WTC11 (cell line): ENCODE data around the gene MYL6B. TPM values are rescaled to one million over a fixed set of nuclear protein-coding genes. Genes with fewer than 3 reads are reported as not detected.

Source experiments
- ATF1 ChIP-seq: sonication (generic); formaldehyde crosslinking; IDR thresholded peaks from 2 replicates; pipeline ENCODE4 v1.8.1; 2023; ENCODE audit warnings: mild to moderate bottlenecking, moderate library complexity, missing genetic modification reagents
- CBFB ChIP-seq: sonication (generic); formaldehyde crosslinking; IDR thresholded peaks from 2 replicates; pipeline ENCODE4 v1.8.1; 2022; ENCODE audit warnings: mild to moderate bottlenecking, low read depth, missing genetic modification reagents
- GRHL2 ChIP-seq: fragments of 250-450 bp; sonication (Bioruptor Pico); IDR thresholded peaks from 2 replicates; pipeline ENCODE4 v1.8.0; 2022; ENCODE audit warnings: mild to moderate bottlenecking, moderate library complexity; ENCODE audit not compliant: insufficient replicate concordance, severe bottlenecking
- HMGA2 ChIP-seq: fragments of 250-450 bp; sonication (Bioruptor Pico); IDR thresholded peaks from 2 replicates; pipeline ENCODE4 v1.4.0; 2021; ENCODE audit warnings: mild to moderate bottlenecking, moderate library complexity
- JUN ChIP-seq: sonication (generic); formaldehyde crosslinking; IDR thresholded peaks from 2 replicates; pipeline ENCODE4 v1.8.0; 2023; ENCODE audit warnings: mild to moderate bottlenecking, missing genetic modification reagents
- MXD4 ChIP-seq: fragments of 250-450 bp; sonication (Bioruptor Pico); IDR thresholded peaks from 2 replicates; pipeline ENCODE4 v1.8.0; 2021; ENCODE audit warnings: mild to moderate bottlenecking, moderate library complexity, borderline replicate concordance
- MYBL2 ChIP-seq: sonication (generic); formaldehyde crosslinking; IDR thresholded peaks from 2 replicates; pipeline ENCODE4 v1.8.1; 2023; ENCODE audit warnings: mild to moderate bottlenecking, moderate library complexity, missing genetic modification reagents
- NR1H2 ChIP-seq: sonication (generic); formaldehyde crosslinking; IDR thresholded peaks from 2 replicates; pipeline ENCODE4 v1.9.0; 2021; ENCODE audit warnings: mild to moderate bottlenecking, moderate library complexity, missing genetic modification reagents
- SMAD3 ChIP-seq: sonication (generic); formaldehyde crosslinking; IDR thresholded peaks from 2 replicates; pipeline ENCODE4 v1.8.0; 2022; ENCODE audit warnings: missing genetic modification reagents, mild to moderate bottlenecking, borderline replicate concordance
- TEAD4 ChIP-seq: sonication (generic); formaldehyde crosslinking; IDR thresholded peaks from 2 replicates; pipeline ENCODE4 v1.8.0; 2022; ENCODE audit warnings: mild to moderate bottlenecking, missing genetic modification reagents
- ZNF121 ChIP-seq: sonication (generic); formaldehyde crosslinking; IDR thresholded peaks from 2 replicates; pipeline ENCODE4 v1.8.0; 2023; ENCODE audit warnings: missing genetic modification reagents
- ZNF423 ChIP-seq: fragments of 250-450 bp; sonication (Bioruptor Pico); IDR thresholded peaks from 2 replicates; pipeline ENCODE4 v2.1.2; 2022; ENCODE audit warnings: mild to moderate bottlenecking, moderate library complexity
- total RNA-seq: library from RNA; stranded (reverse); gene quantifications from 3 replicates; pipeline ENCODE4 v1.2.3, GENCODE V29; 2021
- TF ChIP-seq, protein P1 (sequence below): fragments of 250-450 bp; sonication (Bioruptor Pico); IDR thresholded peaks from 2 replicates; pipeline ENCODE4 v1.9.0; 2021; ENCODE audit warnings: mild to moderate bottlenecking
- TF ChIP-seq, protein P2 (sequence below): fragments of 250-450 bp; sonication (Bioruptor Pico); conservative IDR thresholded peaks from 2 replicates; pipeline ENCODE4 v1.9.0; 2021; ENCODE audit warnings: mild to moderate bottlenecking
- TF ChIP-seq, protein P3 (sequence below): fragments of 250-450 bp; sonication (Bioruptor Pico); IDR thresholded peaks from 2 replicates; pipeline ENCODE4 v1.8.0; 2021; ENCODE audit warnings: mild to moderate bottlenecking
- TF ChIP-seq, protein P4 (sequence below): fragments of 250-450 bp; sonication (Bioruptor Pico); IDR thresholded peaks from 2 replicates; pipeline ENCODE4 v1.9.0; 2021; ENCODE audit warnings: mild to moderate bottlenecking, borderline replicate concordance
- TF ChIP-seq, protein P5 (sequence below): sonication (generic); formaldehyde crosslinking; IDR thresholded peaks from 2 replicates; pipeline ENCODE4 v1.8.1; 2023; ENCODE audit warnings: mild to moderate bottlenecking, missing genetic modification reagents
- TF ChIP-seq, protein P6 (sequence below): sonication (generic); formaldehyde crosslinking; conservative IDR thresholded peaks from 2 replicates; pipeline ENCODE4 v1.8.1; 2022; ENCODE audit warnings: mild to moderate bottlenecking, missing genetic modification reagents
- TF ChIP-seq, protein P7 (sequence below): sonication (generic); formaldehyde crosslinking; IDR thresholded peaks from 2 replicates; pipeline ENCODE4 v1.8.0; 2022; ENCODE audit warnings: mild to moderate bottlenecking, missing genetic modification reagents

MYL6B gene
- total RNA-seq, 1 experiment from 2014 or later, result 173 TPM

DNA sequence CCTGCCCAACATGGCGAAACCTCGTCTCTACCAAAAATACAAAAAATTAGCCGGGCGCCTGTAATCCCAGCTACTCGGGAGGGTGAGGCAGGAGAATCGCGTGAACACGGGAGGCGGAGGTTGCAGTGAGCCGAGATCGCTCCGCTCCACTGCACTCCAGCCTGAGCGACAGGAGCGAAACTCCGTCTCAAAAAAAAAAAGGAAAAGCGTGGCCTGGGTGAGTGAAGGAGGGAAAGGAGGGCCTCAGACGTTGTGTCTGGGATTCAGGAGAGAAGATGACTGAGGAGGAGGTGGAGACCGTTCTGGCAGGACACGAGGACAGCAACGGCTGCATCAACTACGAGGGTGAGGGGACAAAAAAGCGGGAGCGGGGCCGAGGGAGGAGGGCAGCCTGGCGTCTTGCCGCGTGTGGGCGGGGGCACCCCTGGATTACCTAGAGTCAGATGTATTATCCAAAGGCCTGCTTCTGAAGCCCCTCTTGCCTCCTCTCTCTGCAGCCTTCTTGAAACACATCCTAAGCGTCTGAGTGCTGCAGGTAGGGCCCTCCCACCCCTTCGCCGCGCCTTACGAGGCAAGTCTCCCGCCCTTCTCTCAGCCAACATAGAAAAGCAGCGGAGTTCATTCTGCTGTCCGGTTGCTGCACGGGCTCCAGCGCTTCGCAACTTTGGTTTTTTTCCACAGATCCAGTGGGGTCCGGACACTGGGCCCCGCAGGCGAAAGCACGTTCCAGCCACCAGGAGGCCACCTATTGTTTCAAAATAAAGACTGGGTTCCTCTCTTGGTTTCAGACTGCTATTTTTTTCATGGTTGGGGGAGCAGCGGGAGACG is 5.0 kb downstream of the MYL6B start (continued):
- TF ChIP-seq SMAD3, result 0 out of 2 replicates have a peak, but pooled peaks have one; percentile 12
- TF ChIP-seq, protein P1, sequence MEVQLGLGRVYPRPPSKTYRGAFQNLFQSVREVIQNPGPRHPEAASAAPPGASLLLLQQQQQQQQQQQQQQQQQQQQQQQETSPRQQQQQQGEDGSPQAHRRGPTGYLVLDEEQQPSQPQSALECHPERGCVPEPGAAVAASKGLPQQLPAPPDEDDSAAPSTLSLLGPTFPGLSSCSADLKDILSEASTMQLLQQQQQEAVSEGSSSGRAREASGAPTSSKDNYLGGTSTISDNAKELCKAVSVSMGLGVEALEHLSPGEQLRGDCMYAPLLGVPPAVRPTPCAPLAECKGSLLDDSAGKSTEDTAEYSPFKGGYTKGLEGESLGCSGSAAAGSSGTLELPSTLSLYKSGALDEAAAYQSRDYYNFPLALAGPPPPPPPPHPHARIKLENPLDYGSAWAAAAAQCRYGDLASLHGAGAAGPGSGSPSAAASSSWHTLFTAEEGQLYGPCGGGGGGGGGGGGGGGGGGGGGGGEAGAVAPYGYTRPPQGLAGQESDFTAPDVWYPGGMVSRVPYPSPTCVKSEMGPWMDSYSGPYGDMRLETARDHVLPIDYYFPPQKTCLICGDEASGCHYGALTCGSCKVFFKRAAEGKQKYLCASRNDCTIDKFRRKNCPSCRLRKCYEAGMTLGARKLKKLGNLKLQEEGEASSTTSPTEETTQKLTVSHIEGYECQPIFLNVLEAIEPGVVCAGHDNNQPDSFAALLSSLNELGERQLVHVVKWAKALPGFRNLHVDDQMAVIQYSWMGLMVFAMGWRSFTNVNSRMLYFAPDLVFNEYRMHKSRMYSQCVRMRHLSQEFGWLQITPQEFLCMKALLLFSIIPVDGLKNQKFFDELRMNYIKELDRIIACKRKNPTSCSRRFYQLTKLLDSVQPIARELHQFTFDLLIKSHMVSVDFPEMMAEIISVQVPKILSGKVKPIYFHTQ, result no peak
- no peak for TF ChIP-seq HMGA2 (CRISPR knock-in tag)
- TF ChIP-seq, protein P2, sequence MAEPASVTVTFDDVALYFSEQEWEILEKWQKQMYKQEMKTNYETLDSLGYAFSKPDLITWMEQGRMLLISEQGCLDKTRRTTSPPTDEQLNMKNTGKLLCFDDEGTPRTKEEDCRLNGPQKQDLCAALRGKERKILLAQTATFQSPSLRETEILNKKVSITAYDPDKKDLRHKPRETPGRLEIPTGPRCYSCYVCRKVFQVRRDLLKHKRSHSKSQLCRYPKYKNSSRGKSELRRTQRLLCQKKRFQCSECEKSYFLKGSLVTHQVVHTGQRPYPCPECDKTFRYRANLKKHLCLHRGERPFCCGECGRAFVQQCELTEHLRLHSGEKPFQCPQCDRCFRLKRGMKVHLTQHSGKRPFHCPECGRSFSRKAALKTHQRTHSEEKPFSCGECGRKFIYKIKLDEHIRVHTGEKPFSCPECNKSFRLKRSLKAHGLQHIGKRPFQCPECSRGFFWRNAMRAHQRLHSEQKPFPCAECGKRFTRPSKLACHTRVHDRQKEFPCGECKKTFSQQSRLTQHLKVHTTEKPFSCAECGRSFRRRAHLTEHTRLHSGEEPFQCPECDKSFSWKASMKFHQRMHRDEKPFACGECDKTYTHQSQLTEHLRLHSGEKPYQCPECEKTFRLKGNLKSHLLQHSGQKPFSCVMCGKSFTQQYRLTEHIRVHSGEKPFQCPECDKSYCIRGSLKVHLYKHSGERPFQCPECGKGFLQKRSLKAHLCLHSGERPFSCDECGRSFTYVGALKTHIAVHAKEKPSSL (CRISPR knock-in tag), result no peak
- TF ChIP-seq, protein P3, sequence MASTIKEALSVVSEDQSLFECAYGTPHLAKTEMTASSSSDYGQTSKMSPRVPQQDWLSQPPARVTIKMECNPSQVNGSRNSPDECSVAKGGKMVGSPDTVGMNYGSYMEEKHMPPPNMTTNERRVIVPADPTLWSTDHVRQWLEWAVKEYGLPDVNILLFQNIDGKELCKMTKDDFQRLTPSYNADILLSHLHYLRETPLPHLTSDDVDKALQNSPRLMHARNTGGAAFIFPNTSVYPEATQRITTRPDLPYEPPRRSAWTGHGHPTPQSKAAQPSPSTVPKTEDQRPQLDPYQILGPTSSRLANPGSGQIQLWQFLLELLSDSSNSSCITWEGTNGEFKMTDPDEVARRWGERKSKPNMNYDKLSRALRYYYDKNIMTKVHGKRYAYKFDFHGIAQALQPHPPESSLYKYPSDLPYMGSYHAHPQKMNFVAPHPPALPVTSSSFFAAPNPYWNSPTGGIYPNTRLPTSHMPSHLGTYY (CRISPR knock-in tag), result peak; percentile 66; the same call in 1 of the 2 replicates
- TF ChIP-seq, protein P4, sequence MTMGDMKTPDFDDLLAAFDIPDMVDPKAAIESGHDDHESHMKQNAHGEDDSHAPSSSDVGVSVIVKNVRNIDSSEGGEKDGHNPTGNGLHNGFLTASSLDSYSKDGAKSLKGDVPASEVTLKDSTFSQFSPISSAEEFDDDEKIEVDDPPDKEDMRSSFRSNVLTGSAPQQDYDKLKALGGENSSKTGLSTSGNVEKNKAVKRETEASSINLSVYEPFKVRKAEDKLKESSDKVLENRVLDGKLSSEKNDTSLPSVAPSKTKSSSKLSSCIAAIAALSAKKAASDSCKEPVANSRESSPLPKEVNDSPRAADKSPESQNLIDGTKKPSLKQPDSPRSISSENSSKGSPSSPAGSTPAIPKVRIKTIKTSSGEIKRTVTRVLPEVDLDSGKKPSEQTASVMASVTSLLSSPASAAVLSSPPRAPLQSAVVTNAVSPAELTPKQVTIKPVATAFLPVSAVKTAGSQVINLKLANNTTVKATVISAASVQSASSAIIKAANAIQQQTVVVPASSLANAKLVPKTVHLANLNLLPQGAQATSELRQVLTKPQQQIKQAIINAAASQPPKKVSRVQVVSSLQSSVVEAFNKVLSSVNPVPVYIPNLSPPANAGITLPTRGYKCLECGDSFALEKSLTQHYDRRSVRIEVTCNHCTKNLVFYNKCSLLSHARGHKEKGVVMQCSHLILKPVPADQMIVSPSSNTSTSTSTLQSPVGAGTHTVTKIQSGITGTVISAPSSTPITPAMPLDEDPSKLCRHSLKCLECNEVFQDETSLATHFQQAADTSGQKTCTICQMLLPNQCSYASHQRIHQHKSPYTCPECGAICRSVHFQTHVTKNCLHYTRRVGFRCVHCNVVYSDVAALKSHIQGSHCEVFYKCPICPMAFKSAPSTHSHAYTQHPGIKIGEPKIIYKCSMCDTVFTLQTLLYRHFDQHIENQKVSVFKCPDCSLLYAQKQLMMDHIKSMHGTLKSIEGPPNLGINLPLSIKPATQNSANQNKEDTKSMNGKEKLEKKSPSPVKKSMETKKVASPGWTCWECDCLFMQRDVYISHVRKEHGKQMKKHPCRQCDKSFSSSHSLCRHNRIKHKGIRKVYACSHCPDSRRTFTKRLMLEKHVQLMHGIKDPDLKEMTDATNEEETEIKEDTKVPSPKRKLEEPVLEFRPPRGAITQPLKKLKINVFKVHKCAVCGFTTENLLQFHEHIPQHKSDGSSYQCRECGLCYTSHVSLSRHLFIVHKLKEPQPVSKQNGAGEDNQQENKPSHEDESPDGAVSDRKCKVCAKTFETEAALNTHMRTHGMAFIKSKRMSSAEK, result no peak
- peak; percentile 62 for TF ChIP-seq ZNF121
- no peak for TF ChIP-seq GRHL2 (CRISPR knock-in tag)
- no peak for TF ChIP-seq CBFB (CRISPR knock-in tag)
- TF ChIP-seq, protein P5, sequence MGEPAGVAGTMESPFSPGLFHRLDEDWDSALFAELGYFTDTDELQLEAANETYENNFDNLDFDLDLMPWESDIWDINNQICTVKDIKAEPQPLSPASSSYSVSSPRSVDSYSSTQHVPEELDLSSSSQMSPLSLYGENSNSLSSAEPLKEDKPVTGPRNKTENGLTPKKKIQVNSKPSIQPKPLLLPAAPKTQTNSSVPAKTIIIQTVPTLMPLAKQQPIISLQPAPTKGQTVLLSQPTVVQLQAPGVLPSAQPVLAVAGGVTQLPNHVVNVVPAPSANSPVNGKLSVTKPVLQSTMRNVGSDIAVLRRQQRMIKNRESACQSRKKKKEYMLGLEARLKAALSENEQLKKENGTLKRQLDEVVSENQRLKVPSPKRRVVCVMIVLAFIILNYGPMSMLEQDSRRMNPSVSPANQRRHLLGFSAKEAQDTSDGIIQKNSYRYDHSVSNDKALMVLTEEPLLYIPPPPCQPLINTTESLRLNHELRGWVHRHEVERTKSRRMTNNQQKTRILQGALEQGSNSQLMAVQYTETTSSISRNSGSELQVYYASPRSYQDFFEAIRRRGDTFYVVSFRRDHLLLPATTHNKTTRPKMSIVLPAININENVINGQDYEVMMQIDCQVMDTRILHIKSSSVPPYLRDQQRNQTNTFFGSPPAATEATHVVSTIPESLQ (CRISPR knock-in tag), result no peak
- no peak for TF ChIP-seq MYBL2 (CRISPR knock-in tag)
- TF ChIP-seq ATF1 (CRISPR knock-in tag), result no peak
- TF ChIP-seq JUN, result no peak
- TF ChIP-seq TEAD4 (CRISPR knock-in tag), result no peak
- TF ChIP-seq, protein P6, sequence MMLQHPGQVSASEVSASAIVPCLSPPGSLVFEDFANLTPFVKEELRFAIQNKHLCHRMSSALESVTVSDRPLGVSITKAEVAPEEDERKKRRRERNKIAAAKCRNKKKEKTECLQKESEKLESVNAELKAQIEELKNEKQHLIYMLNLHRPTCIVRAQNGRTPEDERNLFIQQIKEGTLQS (CRISPR knock-in tag), result no peak
- no peak for TF ChIP-seq NR1H2 (CRISPR knock-in tag)
- no peak for TF ChIP-seq ZNF423 (CRISPR knock-in tag)
- TF ChIP-seq, protein P7, sequence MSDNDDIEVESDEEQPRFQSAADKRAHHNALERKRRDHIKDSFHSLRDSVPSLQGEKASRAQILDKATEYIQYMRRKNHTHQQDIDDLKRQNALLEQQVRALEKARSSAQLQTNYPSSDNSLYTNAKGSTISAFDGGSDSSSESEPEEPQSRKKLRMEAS (CRISPR knock-in tag), result peak; percentile 70
- TF ChIP-seq MXD4 (CRISPR knock-in tag), result no peak
